HG03469 (cell line): ENCODE data around the gene UROS.

Experiments
- ATAC-seq: cut with Tn5 transposase; IDR thresholded peaks from one replicate; pipeline ENCODE4 v1.9.1; 2021; ENCODE audit warnings: mild to moderate bottlenecking, moderate library complexity, moderate number of reproducible peaks; ENCODE audit not compliant: unreplicated experiment

Gene UROS

GRCh38 chr10:125822878-125823662 lies at the start of gene UROS, which contains the start of gene BCCIP:
Gene UROS, minus strand, starts transcription at chr10:125823258. Its CDS starts 6,759 bp downstream, at chr10:125816499.
Gene BCCIP, plus strand, starts transcription at chr10:125823546. Its CDS starts 12 bp downstream, at chr10:125823558.
- peak; percentile 52 for ATAC-seq

- no peak for ATAC-seq
Observed at GRCh38 chr10:125871338-125871737, 48.3 kb upstream of the UROS start.

- ATAC-seq: peak; percentile 58
Observed at GRCh38 chr10:125868372-125868975, 45.4 kb upstream of the UROS start.

GRCh38 chr10:125866421-125867029 lies 43.5 kb upstream of the UROS start:
- no peak for ATAC-seq

GRCh38 chr10:125865120-125865519 lies 42.1 kb upstream of the UROS start:
- ATAC-seq: no peak

- no peak for ATAC-seq
Observed at GRCh38 chr10:125859128-125859817, 36.2 kb upstream of the UROS start.

- no peak for ATAC-seq
Observed at GRCh38 chr10:125857185-125857760, 34.2 kb upstream of the UROS start.

GRCh38 chr10:125852487-125852886 lies 29.4 kb upstream of the UROS start:
- no peak for ATAC-seq

GRCh38 chr10:125850766-125851731 lies 28.0 kb upstream of the UROS start:
- ATAC-seq: no peak

GRCh38 chr10:125849448-125849847 lies 26.4 kb upstream of the UROS start:
- no peak for ATAC-seq

GRCh38 chr10:125848857-125849256 lies 25.8 kb upstream of the UROS start:
- no peak for ATAC-seq

GRCh38 chr10:125848371-125848770 lies 25.3 kb upstream of the UROS start:
- ATAC-seq: no peak

GRCh38 chr10:125846894-125847293 lies 23.8 kb upstream of the UROS start:
- ATAC-seq: no peak

- ATAC-seq: no peak
Observed at GRCh38 chr10:125845617-125846016, 22.6 kb upstream of the UROS start.

GRCh38 chr10:125844751-125845221 lies 21.7 kb upstream of the UROS start:
- ATAC-seq: no peak

GRCh38 chr10:125843603-125844329 lies 20.7 kb upstream of the UROS start:
- ATAC-seq: no peak

- ATAC-seq: no peak
Observed at GRCh38 chr10:125840955-125841354, 17.9 kb upstream of the UROS start.

GRCh38 chr10:125840406-125840805 lies 17.3 kb upstream of the UROS start:
- no peak for ATAC-seq
